Kidney epithelial cell (primary cell): ENCODE measurements around the gene RPL36A. TPM values are rescaled to one million over a fixed set of nuclear protein-coding genes. Genes with fewer than 3 reads are reported as not detected.

ENCODE experiments used
- DNase-seq: peaks from one replicate; pipeline ENCODE4 v3.0.0-alpha.2; 2010; ENCODE audit warnings: low read depth
- H3K27me3 ChIP-seq: 2 replicates; pipeline ENCODE4 v1.6.0; 2011; ENCODE audit warnings: low read length; ENCODE audit not compliant: control insufficient read depth, insufficient read depth
- H3K36me3 ChIP-seq: 2 replicates; pipeline ENCODE4 v1.5.1; 2011; ENCODE audit warnings: low read length; ENCODE audit not compliant: control insufficient read depth, insufficient read depth
- H3K4me3 ChIP-seq: 2 replicates; pipeline ENCODE4 v1.5.1; 2011; ENCODE audit warnings: low read depth, mild to moderate bottlenecking, control low read depth, low read length
- CTCF ChIP-seq: IDR thresholded peaks from 2 replicates; pipeline ENCODE4 v1.5.1; 2011; ENCODE audit warnings: mild to moderate bottlenecking, moderate library complexity, low read length, control low read depth, inconsistent platforms; ENCODE audit not compliant: insufficient read depth, poor library complexity, severe bottlenecking
- total RNA-seq: library from RNA; depleted of rRNA; stranded (reverse); fragments of >200 nt; gene quantifications from 2 replicates; pipeline ENCODE4 v1.2.3, GENCODE V29; 2015

RPL36A gene
- total RNA-seq, 1 donor from 2014 or later, result 3,844 TPM

GRCh38 chrX:101369687-101370086 lies 21.1 kb upstream of the RPL36A start:
- no peak for DNase-seq
- H3K4me3 ChIP-seq, result no peak overlapping the region
- no peaks in the 10 kb centered on the region for H3K27me3 ChIP-seq
- TF ChIP-seq CTCF, result no peak
- no peaks in the 10 kb centered on the region for H3K36me3 ChIP-seq

- no peaks in the 10 kb centered on the region for H3K36me3 ChIP-seq
- no peak for TF ChIP-seq CTCF
- no peak overlapping the region for H3K4me3 ChIP-seq
- H3K27me3 ChIP-seq, result no peaks in the 10 kb centered on the region
- no peak for DNase-seq
Measured at GRCh38 chrX:101370888-101371504, 19.8 kb upstream of the RPL36A start.

- DNase-seq, result no peak
- Histone ChIP-seq H3K27me3 (no peaks in the 10 kb centered on the region), H3K36me3 (no peaks in the 10 kb centered on the region), H3K4me3 (no peak overlapping the region)
- TF ChIP-seq CTCF, result no peak
Measured at GRCh38 chrX:101377547-101377946, 13.3 kb upstream of the RPL36A start.

- Histone ChIP-seq H3K27me3 (no peaks in the 10 kb centered on the region), H3K36me3 (no peaks in the 10 kb centered on the region), H3K4me3 (no peak overlapping the region)
- TF ChIP-seq CTCF, result no peak
- DNase-seq, result no peak
Measured at GRCh38 chrX:101383679-101384205, 7.1 kb upstream of the RPL36A start.

GRCh38 chrX:101385026-101385684 lies 5.7 kb upstream of the RPL36A start:
- no peaks in the 10 kb centered on the region for H3K27me3 ChIP-seq
- no peak for DNase-seq
- H3K36me3 ChIP-seq, result no peaks in the 10 kb centered on the region
- no peak overlapping the region for H3K4me3 ChIP-seq
- TF ChIP-seq CTCF, result no peak
